ENCODE measurements around the gene INKA2. TPM values are rescaled to one million over a fixed set of nuclear protein-coding genes. Genes with fewer than 3 reads are reported as not detected.

INKA2 gene
- total RNA-seq, 1 donor: 0.27 TPM

DNA sequence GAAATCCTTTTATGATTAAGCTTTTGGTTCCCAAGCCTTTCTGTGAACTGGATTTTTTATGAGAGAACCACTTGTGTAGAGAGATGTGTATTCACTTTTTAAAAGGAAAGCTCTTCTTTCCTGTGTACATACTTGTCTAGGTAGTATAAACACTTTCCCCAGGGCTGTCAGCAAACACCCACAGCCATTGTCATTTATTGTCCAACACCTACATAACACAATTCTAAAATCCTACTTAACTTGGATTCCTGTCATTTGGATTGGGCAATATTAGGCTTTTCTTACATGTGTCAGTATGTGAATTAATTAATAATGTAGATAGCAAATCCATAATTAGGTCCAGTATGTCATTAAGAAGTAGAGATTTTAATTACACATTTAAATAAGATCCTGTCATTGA lies 28.8 kb upstream of the INKA2 start:
- TF ChIP-seq, protein P1, sequence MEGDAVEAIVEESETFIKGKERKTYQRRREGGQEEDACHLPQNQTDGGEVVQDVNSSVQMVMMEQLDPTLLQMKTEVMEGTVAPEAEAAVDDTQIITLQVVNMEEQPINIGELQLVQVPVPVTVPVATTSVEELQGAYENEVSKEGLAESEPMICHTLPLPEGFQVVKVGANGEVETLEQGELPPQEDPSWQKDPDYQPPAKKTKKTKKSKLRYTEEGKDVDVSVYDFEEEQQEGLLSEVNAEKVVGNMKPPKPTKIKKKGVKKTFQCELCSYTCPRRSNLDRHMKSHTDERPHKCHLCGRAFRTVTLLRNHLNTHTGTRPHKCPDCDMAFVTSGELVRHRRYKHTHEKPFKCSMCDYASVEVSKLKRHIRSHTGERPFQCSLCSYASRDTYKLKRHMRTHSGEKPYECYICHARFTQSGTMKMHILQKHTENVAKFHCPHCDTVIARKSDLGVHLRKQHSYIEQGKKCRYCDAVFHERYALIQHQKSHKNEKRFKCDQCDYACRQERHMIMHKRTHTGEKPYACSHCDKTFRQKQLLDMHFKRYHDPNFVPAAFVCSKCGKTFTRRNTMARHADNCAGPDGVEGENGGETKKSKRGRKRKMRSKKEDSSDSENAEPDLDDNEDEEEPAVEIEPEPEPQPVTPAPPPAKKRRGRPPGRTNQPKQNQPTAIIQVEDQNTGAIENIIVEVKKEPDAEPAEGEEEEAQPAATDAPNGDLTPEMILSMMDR (IDR thresholded peaks at IDR 0.05; ENCODE audit: insufficient read depth, low read length): no peak
- no peak overlapping the region for H3K4me3 ChIP-seq (ENCODE audit: low read depth, low read length)
- DNase-seq (ENCODE audit: low read depth): no peak

DNA sequence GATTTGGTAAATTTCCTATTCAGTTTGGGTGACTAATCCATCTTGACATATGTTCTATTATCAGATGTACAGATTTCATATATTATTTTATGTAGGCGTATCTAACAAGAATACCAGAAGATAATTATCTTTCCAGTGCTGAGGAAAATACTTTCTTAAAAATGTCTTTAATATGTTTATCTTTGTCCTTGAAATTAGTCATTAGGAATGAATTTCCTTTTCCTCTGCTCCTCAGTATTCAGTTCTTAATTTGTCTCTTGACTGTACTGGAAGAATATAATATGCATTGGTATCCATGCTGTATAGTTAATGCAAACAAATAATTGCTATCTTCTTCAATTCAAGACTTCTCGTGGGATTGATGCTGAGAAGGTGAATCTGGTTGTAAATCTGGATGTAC lies 23.1 kb upstream of the INKA2 start:
- no peak overlapping the region for H3K4me3 ChIP-seq (ENCODE audit: low read depth, low read length)
- TF ChIP-seq, protein P1 (IDR thresholded peaks at IDR 0.05; ENCODE audit: insufficient read depth, low read length): no peak

DNA sequence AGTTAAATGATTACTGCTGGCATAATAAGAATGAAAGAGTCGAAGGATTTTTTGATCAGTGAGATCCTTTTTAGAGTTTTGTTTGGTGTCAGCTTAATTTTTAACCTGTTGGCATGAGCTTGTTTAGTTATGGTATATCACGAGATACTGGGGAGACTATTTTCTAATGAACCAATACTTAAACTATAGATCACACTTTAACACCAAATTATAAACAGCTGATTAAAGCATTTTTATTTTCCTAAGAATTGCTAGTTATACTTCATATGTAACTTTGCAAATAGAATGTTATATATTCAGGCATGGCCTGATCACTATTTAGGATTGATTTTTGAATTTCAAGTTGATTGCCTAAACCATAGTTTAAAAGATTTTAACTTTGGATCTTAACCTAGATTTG lies 22.5 kb upstream of the INKA2 start:
- H3K4me3 ChIP-seq (ENCODE audit: low read depth, low read length): no peak overlapping the region
- TF ChIP-seq, protein P1 (IDR thresholded peaks at IDR 0.05; ENCODE audit: insufficient read depth, low read length): no peak
- DNase-seq (ENCODE audit: low read depth): no peak

More for the DNA sequence above, 23.1 kb upstream of the INKA2 start:
- DNase-seq (ENCODE audit: low read depth): no peak

DNA sequence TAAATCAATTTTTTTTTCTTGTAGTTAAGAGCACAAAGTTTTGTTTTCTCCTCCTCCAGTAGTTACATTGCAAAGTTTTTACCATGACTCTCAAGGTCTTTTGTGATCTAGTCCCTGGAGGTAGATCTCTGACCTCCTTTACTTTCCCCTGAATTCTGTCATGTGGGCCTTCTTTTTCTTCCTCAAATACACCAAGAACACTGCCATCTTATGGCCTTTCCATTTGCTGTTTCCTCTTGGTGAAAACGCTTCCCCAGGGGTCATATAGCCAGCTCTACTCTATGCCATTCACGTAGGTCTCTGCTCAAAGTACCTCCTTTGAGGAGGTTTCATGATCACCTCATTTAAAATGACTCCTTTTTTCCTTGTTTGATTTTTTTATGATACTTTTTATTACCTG lies 19.2 kb upstream of the INKA2 start:
- TF ChIP-seq, protein P1 (IDR thresholded peaks at IDR 0.05; ENCODE audit: insufficient read depth, low read length): no peak
- DNase-seq (ENCODE audit: low read depth): no peak
- H3K4me3 ChIP-seq (ENCODE audit: low read depth, low read length): no peak overlapping the region

DNA sequence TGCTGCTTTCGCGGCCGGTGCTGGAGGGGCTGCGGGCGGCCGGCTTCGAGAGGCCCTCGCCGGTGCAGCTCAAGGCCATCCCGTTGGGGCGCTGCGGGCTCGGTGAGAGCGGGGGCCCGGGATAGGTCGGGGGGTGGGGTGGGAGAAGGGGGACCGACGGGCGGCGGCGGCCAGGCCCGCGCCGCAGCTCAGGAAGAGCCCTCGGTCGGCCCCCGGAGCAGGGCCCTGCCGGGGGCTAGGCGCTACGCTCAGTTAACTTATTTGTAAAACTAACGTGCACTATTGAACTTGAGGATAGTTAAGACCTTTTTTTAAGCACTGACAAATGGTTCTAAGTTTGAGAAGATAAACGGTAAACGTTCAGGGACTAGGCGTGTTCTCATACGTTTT lies 16.9 kb upstream of the INKA2 start:
- no peak for DNase-seq (ENCODE audit: low read depth)
- TF ChIP-seq, protein P1 (IDR thresholded peaks at IDR 0.05; ENCODE audit: insufficient read depth, low read length): no peak

DNA sequence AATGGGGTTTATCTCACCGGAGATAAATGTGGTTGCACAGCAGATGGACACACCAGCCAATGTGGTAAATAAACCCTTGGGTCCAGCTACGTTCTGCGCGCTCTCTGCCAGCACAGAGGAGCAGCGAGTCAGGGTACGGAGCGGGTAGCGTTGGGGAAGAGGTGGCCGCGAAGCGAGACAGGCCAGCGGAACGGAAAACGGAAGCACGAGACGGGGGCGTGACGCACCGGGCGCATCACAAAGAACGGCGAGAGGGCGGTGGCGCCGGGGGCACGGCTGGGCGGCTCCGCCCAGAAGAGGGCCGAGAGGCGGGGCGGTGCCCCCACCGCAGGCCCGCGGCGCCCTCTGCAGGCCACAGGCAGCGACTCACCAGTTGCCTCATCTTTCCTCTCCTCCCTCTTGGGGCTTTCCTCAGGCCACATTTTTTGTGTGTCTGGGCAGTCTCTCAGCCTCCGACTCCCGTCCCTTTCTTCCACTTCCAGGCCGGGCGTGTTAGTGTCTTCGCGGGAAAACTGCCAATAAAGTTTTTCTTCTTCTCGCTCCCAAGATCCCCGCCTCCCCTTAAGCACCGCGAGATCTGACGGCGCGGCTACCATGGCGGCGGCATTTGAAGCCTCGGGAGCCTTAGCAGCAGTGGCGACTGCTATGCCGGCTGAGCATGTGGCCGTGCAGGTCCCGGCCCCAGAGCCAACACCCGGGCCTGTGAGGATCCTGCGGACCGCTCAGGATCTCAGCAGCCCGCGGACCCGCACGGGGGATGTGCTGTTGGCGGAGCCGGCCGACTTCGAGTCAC lies 16.3 kb upstream of the INKA2 start, which contains the start of gene DDX20:
Gene DDX20 (plus strand): TSS at position 571 of the 793 bp plus-strand sequence. CDS start 24 bp downstream, at position 595.
- H3K4me3 ChIP-seq (ENCODE audit: low read depth, low read length): peak within 1 kb of the TSS; percentile 98
- TF ChIP-seq, protein P1 (IDR thresholded peaks at IDR 0.05; ENCODE audit: insufficient read depth, low read length): peak; percentile 77
- peak; percentile 99 for DNase-seq (ENCODE audit: low read depth)

More for the DNA sequence above, 16.9 kb upstream of the INKA2 start:
- H3K4me3 ChIP-seq (ENCODE audit: low read depth, low read length): peak overlapping the region; percentile 98

All from fibroblast of the aortic adventitia (primary cell).